Thoracic aorta (tissue), 2 donors: Measurements from ENCODE around the gene DHRS3. TPM values are rescaled to one million over a fixed set of nuclear protein-coding genes. Genes with fewer than 3 reads are reported as not detected.

Source experiments
- ATAC-seq: fragments of 150-250 bp; one replicate; pipeline ENCODE4 v1.8.0; 2017; ENCODE audit warnings: low read depth; ENCODE audit not compliant: insufficient number of reproducible peaks, low FRiP score
- DNase-seq: peaks from one replicate; pipeline ENCODE4 v3.0.0-alpha.2; 2020; ENCODE audit warnings: low spot score
- H3K27ac ChIP-seq, 2 donors: fragments of 200-600 bp; sonication (generic); 1 replicate in 1 of 2; 2 replicates in 1 of 2; pipeline ENCODE4 v1.5.1; 2016; ENCODE audit warnings: mild to moderate bottlenecking in 2 of 2, moderate library complexity in 2 of 2
- H3K27me3 ChIP-seq: fragments of 200-600 bp; sonication (generic); replicated peaks from 2 replicates; pipeline ENCODE4 v1.6.0; 2016; ENCODE audit warnings: mild to moderate bottlenecking; ENCODE audit not compliant: insufficient read depth
- H3K36me3 ChIP-seq: fragments of 200-600 bp; sonication (generic); one replicate; pipeline ENCODE4 v1.5.1; 2016
- H3K4me1 ChIP-seq, 2 donors: fragments of 200-600 bp; sonication (generic); 1 replicate in 1 of 2; 2 replicates in 1 of 2; pipeline versions ENCODE4 v1.5.1 to v1.6.0; 2016; ENCODE audit warnings: low read depth in 2 of 2, mild to moderate bottlenecking in 1 of 2; ENCODE audit not compliant: control insufficient read depth in 1 of 2
- H3K4me3 ChIP-seq: fragments of 200-600 bp; sonication (generic); 2 replicates; pipeline ENCODE4 v1.5.1; 2016; ENCODE audit warnings: mild to moderate bottlenecking
- H3K9me3 ChIP-seq: fragments of 200-600 bp; sonication (generic); 2 replicates; pipeline ENCODE4 v1.5.1; 2016
- total RNA-seq, 2 donors: library from RNA; depleted of rRNA; stranded (reverse); fragments of >200 nt; gene quantifications; one replicate each; pipeline versions ENCODE4 v1.1.0 to v1.2.3, GENCODE V29; 2016
- TF ChIP-seq, protein P1 (sequence below): fragments of 200-600 bp; sonication (generic); IDR thresholded peaks from one replicate; pipeline ENCODE4 v1.5.1; 2019; ENCODE audit warnings: antibody characterized with exemption

DHRS3 gene
- total RNA-seq, 2 donors from 2014 or later: 65.9 to 150 TPM

DNA sequence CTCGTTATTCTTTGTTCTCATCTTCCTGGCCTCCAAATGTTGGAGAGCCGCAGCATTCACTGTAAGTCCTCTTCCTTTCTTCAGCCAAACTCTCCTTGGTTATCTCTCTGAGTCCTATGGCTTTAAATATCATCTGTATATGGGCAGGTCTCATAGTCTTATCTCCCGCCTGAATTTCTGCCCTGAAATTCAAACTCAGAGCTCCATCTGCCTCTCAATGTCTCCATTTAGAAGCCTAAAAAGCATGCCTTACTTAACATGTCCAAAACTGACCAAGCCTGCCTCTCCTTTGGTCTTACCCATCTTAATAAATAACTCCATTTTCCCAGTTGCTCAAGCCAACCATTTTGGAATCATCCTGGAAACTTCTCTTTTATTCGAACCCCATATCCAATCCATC is 80.7 kb downstream of the DHRS3 start:
- TF ChIP-seq, protein P1, sequence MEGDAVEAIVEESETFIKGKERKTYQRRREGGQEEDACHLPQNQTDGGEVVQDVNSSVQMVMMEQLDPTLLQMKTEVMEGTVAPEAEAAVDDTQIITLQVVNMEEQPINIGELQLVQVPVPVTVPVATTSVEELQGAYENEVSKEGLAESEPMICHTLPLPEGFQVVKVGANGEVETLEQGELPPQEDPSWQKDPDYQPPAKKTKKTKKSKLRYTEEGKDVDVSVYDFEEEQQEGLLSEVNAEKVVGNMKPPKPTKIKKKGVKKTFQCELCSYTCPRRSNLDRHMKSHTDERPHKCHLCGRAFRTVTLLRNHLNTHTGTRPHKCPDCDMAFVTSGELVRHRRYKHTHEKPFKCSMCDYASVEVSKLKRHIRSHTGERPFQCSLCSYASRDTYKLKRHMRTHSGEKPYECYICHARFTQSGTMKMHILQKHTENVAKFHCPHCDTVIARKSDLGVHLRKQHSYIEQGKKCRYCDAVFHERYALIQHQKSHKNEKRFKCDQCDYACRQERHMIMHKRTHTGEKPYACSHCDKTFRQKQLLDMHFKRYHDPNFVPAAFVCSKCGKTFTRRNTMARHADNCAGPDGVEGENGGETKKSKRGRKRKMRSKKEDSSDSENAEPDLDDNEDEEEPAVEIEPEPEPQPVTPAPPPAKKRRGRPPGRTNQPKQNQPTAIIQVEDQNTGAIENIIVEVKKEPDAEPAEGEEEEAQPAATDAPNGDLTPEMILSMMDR: no peak
- no peak overlapping the region for H3K27ac ChIP-seq
- H3K27me3 ChIP-seq: no peaks in the 10 kb centered on the region
- H3K4me1 ChIP-seq: peaks cover 15 to 31% of the 10 kb centered on the region in 2 donors
- no peak for ATAC-seq
- H3K9me3 ChIP-seq: peaks cover 5% of the 10 kb centered on the region
- no peaks in the 10 kb centered on the region for H3K36me3 ChIP-seq
- DNase-seq: no peak
- no peak overlapping the region for H3K4me3 ChIP-seq

DNA sequence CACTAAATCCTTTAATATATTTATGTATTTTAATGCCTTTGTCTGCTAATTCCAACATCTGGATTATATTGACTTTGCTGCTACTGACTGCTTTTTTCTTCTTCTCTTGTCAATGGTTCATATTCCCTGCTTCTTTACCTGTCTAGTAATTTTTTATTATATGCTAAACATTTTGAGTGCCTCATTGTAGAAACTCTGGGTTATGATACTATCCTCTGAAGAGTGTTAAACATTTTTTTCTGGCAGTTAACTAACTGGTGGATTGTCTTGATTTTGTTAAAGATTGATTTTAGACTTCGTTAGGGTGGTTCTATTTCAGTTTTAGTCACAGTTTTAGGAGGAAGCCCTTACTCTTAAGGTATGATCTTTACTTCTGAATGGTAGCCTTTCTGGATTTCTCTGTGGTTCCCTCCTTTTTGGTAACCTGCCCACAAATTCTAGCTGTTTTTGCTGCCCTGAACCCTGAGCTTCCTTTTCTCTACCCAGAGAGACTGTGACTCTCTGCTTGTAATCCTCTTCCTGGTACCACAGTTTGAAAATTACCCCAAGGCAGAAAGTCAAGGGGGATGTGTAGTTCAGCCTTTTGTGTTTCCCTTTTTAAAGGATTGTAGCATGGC is 81.9 kb downstream of the DHRS3 start:
- TF ChIP-seq, protein P1: no peak
- Histone ChIP-seq H3K27ac (no peak overlapping the region), H3K36me3 (no peaks in the 10 kb centered on the region), H3K9me3 (peaks cover 5% of the 10 kb centered on the region), H3K4me1 (peaks cover 13 to 20% of the 10 kb centered on the region in 2 donors), H3K27me3 (no peaks in the 10 kb centered on the region), H3K4me3 (no peak overlapping the region)
- ATAC-seq (no peak), DNase-seq (no peak)

DNA sequence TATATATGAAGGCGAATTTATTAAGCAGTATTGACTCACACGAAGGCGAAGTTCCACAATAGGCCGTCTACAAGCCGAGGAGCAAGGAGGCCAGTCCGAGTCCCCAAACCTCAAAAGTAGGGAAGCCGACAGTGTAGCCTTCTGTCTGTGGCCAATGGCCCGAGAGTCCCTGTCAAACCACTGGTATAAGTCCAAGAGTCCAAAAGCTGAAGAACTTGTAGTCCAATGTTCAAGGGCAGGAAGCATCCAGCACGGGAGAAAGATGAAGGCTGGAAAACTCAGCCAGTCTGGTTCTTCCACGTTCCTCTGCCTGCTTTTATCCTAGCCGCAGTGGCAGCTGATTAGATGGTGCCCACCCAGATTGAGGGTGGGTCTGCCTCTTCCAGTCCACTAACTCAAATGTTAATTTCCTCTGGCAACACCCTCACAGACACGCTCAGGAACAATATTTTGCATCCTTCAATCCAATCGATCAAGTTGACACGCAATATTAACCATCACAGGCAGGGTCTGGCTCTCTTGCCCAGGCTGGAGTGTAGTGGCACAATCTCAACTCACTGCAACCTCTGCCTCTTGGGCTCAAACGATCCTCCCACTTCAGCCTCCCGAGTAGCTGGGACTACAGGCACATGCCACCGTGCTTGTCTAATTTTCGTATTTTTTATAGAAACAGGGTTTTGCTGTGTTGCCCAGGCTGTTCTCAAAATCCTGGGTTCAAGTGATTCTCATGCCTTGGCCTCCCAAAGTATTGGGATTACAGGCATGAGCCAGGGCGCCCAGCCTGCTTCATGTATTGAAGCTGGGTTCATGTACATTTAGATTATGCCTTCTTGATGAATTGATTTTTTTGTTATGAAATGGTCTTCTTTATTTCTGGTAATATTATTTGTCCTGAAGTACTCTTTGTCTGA is 85.3 kb downstream of the DHRS3 start:
- no peak overlapping the region for H3K27ac ChIP-seq
- H3K4me1 ChIP-seq: peaks cover 6 to 10% of the 10 kb centered on the region in 2 donors
- no peaks in the 10 kb centered on the region for H3K36me3 ChIP-seq
- H3K9me3 ChIP-seq: peaks cover 5% of the 10 kb centered on the region
- H3K27me3 ChIP-seq: no peaks in the 10 kb centered on the region
- DNase-seq (no peak), ATAC-seq (no peak)
- TF ChIP-seq, protein P1: no peak
- no peak overlapping the region for H3K4me3 ChIP-seq

DNA sequence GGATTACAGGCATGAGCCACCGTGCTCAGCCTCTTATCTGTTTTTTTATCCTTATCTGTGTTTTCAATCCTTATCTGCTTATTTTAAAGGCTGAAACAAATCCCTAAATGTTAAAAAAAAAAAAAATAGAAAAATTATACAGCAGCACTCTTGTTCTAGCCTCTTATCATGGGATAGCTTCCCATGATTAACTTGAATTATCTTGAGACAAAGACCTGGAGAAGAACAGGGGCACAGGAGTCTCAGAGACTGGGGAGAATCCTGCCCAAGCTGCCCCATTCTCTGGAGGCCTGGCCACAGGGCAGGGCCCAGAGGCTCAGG is 86.9 kb downstream of the DHRS3 start:
- Histone ChIP-seq H3K27me3 (no peaks in the 10 kb centered on the region), H3K36me3 (no peaks in the 10 kb centered on the region), H3K4me3 (no peak overlapping the region), H3K27ac (no peak overlapping the region), H3K4me1 (peaks cover 6 to 10% of the 10 kb centered on the region in 2 donors), H3K9me3 (peaks cover 2% of the 10 kb centered on the region)
- DNase-seq (no peak), ATAC-seq (no peak)
- TF ChIP-seq, protein P1: no peak

DNA sequence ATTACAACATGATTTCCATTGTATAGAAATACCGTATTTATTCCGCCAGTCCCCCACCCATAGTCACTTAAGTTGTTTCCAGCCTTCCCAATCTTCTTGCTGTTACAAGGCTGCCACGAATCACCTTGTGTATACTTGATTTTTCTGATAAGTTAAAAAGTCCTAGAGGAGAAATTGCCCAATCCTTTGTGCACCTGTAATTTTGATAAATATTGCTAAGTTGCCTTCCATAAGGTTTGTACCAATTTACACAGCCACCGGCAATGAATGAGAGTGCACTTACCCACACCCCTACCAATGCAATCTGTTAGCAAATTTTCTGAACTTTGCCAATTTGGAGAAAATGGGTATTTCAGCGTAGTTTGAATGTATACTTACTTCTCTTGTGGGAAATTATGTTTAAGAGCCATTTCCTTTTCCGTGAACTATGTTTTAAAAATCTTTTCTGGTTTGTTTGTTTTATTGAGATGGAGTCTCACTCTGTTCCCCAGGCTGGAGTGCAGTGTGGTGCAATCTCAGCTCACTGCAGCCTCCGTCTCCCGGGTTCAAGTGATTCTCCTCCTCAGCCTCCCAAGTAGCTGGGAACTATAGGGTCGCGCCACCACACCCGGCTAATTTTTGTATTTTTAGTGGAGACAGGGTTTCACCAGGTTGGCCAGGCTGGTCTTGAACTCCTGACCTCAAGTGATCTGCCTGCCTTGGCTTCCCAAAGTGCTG is 87.4 kb downstream of the DHRS3 start:
- TF ChIP-seq, protein P1: no peak
- H3K36me3 ChIP-seq: no peaks in the 10 kb centered on the region
- no peak overlapping the region for H3K4me3 ChIP-seq
- peaks cover 6 to 10% of the 10 kb centered on the region in 2 donors for H3K4me1 ChIP-seq
- H3K27ac ChIP-seq: no peak overlapping the region
- DNase-seq: no peak
- no peaks in the 10 kb centered on the region for H3K9me3 ChIP-seq
- no peak for ATAC-seq
- H3K27me3 ChIP-seq: no peaks in the 10 kb centered on the region
